Measurements from ENCODE around the gene FOXE1.

The FOXE1 gene

DNA sequence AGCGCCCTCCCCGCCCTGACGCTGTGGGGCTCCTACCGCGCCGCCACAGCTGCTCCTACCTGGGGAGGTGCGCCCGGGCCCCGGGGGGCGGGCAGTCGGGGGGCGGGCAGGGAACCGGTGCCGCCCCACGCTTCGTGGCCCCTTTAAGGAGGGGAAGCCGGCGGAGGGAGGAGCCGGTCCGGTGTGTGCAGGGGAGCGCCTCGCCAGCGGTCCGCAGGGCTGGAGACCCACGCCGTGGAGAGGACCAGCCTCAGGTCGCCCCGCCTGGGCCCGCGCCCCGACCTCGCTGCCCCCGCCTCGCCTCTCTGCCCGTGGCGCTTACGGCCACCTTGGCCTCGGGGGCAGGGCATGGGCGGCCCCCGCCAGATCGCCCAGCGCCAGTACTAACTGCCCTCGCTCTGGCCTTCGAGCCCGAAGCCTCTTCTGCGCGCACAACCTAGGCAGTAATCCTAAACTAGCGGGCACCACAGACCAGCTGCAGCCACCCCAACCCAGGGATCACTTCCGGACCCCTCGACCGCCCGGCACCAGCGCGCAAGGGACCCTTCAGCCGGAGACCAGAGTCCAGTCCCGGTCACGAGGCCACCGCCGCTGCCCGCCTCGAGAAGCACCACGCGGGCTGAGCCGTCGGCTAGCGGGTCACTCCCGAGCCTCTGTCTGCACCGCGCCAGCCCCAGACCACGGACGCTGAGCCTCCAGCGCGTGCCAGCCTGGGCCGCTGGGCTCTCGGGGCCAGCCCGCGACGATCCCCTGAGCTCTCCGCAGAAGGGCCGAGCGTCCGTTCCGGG, at the start of gene FOXE1:
Gene FOXE1 (plus strand): TSS at position 171 of the 788 bp plus-strand sequence. CDS start 689 bp downstream, outside the sequence.
- no peak for DNase-seq (ENCODE audit: low spot score)

DNA sequence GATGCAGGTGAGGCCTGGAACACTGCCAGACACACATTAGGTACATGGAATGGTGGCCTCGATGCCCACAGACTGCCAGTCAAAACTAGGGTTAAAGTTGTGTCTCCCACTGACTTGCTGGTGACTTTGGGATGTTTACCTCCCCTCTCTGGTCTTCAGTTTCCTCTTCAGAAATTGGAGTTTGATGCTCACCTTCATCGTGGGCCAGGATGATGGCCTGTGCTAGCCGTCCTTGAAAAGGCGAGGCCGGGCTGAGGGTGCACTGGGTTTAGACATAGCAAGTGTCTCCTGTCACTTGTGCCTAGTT, 49.0 kb upstream of the FOXE1 start:
- DNase-seq (ENCODE audit: low spot score) = no peak

DNA sequence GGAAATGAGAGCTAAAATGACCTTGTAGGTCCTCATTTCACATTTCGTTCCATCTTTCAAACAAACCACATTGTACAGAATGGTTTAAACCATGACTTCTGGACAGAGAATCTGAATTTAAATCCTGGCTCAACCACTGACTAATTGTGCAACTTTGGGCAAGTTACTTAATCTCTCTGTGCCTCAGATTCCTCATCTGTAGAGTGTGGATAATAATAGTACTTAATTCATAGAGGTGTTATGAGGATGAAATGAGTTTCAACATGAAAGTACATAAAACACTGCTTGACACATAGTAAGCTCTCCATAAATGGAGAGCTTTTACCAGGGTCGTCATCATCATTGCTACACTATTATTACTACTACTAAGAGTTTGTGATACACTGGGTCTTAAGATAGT, 46.3 kb upstream of the FOXE1 start:
- DNase-seq (ENCODE audit: low spot score) = no peak

DNA sequence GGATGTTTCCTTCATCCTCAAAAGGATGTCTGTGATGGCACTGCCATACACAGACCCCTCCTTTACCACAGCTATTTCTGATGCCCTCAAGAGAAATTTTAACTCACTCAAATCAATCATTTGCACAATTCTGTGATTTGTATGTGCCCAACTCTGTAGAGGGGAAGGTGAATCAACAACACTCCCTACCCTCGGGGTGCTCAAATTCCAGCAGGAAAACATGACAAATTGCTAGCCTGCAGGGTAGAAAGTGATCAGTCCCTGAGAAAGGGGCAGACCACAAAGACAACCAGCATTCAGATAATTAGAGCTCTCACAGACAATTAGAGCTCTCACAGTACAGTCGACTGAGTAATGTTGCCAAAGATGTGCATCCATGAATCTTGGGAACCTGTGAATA, 45.3 kb upstream of the FOXE1 start:
- DNase-seq (ENCODE audit: low spot score) = no peak

DNA sequence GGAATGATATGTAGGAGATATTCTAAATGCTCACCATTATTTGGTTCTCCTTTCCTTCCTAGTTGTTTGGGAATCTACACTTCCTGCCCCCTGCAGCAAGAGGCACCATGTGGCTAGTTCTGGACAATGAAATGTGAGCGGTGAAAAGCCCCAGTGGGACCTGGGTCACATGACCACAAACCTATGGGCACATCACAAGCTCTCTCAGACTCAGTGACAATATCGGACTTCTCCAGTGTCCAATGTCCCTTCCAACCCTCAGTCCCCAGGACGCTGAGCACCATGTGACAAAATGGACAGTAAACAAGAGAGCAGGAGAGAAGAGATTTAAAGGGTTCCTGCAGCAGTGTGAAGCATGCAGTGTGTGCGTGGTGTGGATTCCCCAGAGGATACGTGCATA, 44.6 kb upstream of the FOXE1 start:
- DNase-seq (ENCODE audit: low spot score) = no peak

DNA sequence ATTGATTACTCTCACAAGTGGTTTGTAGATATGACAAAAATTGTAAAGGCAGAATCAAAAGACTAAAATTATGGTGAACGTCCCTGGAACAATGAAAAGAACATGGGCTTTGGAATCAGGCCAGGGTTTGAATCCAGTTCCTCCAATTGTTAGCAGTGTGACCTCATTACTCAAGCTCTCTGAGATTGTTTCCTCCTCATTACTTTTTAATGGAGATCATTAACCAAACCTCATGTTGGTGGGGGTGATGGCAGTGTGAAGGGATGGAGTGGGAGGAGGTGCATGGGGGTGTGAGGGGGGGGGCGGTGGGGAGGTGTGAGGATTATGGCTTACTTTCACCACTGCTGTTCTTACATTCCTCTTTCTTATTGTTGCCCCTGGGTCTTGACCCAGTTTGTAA, 44.1 kb upstream of the FOXE1 start:
- DNase-seq (ENCODE audit: low spot score) = no peak

DNA sequence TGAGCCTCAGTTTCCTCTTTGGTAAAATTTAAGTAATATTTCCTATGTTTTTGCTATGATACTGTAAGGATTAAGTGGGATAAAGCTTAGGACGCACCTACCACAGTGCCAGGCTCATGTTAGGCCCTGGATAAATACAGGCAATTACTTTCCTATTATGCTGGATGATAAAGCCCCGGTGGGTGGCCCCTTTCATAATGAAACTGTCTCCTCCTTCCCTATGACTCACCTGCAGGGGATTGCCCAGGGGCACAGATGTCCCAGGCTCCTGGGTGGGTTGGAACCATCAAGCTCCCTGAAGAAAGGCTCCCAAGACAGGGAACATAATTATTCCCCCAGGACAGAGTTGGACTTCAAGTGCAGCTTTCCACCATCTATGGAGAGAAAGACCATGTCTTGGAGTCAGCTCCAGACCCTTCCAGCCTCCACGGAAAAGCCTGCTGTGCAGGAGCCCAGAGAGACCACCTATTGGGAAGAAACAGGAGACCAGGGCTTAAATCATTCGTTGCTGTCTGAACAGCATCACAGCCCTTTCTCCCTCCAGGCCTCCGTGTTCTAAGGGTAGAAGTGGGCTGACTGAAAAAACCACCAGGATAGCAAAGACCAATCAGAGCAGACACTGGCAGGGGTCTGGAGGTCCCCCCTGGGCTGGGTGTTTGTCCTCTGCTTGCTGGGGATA, 43.2 kb upstream of the FOXE1 start:
- no peak for DNase-seq (ENCODE audit: low spot score)

DNA sequence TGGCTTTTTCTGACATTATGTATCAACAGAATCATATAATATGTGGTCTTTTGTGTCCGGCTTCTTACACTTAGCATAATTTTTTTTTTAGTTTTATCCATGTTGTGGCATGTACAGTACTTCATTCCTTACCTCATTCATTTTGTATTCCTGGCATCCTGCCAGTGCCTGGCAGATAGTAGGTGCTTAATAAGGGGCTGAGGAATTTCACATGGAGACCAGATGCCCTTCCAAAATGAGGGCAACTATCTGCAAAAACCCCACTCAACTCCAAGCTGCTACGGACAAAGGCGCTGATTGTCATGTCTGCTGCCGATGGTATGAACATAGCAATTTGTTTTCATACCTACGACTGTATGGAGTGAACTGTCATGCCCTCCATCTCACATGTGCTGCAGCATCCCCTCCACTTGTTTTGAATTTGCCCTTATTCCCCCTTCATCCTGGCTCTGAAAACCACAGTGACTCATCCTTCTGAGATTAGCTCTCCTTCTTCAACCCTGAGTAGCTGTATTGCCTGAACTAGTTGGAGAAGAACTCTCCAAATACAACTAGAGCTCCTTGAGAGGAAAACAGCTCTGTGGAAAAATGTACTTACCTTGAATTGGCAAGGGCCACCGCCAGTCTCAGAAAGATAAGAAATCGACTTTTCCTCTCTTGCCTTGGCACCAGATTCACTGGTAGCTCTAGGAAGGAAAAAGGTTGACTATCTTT, 41.3 kb upstream of the FOXE1 start:
- DNase-seq (ENCODE audit: low spot score) = no peak

DNA sequence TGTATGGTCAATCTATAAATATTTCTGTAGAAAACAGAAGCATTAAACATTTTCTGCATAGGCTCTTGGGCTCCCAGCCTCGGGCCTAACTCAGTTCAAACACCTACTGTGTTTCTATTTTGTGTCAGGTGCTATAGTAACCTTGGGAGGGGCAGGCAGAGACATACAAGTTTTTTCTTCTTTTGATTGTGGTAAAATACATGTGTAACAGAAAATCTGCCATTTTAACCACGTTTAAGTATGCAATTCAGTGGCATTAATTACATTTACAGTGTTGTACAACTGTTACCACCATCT, 40.8 kb upstream of the FOXE1 start:
- DNase-seq (ENCODE audit: low spot score) = no peak

DNA sequence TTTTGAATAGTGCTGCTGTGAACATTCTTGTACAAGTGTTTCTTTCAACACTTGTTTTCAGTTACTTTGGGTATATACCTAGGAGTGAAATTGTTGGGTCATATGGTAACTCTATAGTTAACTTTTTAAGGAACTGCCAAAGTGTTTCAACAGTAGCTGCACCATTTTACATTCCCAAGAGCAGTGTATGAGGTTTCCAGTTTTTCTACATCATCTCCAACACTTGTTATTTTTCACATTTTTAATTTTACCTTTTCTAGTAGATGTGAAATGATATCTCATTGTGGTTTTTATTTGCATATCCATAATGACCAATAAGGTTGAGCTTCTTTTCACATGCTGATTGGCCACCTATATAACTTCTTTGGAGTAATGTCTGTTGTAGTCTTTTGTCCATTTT, 40.0 kb upstream of the FOXE1 start:
- no peak for DNase-seq (ENCODE audit: low spot score)

DNA sequence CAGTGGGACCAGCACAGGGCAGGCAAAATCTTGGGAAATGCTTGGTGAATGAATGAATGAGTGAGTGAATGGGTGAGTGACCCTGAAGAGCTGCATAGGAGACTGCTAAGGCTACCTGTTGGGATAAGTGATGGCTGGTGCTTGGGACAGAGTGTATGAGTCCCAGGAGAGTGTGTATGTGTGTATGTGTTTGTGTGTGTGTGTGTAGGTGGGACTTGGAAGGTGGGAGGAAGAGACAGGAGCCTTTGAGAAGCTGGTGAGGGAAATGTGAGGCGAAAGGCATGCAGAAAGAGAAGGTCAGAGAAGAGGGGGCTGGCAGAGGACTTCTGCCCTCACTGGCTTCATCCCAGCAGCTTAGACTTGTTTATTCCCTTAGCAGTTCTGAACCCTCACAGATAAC, 33.3 kb upstream of the FOXE1 start:
- DNase-seq (ENCODE audit: low spot score) = no peak

DNA sequence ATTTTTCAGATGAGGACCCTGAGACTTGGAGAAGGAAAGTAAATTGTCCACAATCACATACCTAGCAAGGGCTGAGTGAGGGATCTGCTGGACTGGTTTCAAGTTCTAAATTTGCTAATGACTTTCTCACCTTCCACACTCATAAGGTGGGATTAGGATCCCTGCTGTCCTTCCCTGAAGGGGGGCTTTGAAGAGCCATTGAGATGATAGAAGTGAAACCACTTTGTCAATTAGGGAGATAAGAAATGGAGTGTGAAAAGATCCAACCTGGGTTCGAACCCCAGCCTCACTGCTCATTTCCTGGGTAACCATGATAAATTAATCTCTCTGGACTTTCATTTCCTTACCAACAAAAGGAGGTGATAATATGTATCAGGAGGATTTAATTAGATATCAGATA, 32.7 kb upstream of the FOXE1 start:
- DNase-seq (ENCODE audit: low spot score) = no peak

DNA sequence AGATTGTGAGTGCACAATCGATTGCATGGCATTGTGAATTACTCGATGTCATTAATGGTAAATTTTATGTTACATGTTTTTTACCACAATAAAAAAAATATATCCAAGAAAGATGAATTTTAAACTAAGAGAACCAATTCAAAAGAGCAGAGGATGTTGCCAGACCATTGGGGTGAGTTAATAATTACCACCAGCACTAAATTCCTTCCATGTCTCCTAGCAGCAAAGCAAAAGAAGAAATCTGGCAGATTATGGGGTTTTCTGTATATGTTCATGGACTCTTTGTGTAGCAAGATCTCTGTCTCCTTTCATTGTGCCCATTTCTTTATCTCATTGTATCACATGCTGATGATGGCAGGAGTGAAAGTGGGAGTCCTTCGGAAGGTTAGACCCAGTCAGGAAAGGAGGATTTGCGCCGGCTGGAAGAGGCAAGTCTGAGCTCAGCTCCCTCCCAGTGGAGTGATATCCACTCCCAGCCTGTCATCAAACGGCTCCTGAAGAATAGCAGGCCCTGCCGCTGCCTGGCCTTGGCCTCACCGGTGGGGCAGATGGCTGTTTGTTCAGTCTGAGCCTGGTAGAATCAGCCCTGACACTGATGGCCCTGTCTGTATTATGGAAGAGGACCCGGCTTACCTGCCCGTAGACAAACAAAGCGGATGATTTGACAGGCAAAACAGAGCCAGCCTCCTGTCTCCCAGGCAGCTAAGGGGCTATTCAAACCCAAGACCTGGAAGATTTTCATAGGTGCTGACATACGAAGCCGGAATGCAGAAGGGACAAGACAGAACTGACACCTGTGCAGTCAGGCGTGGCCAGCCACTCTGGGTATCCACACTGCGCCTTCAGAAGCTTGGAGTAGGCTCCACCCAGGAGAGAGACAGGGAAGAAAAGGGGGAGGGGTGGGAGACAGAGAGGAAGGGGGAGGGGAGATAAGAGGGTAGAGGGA, 21.9 kb upstream of the FOXE1 start:
- no peak for DNase-seq (ENCODE audit: low spot score)

DNA sequence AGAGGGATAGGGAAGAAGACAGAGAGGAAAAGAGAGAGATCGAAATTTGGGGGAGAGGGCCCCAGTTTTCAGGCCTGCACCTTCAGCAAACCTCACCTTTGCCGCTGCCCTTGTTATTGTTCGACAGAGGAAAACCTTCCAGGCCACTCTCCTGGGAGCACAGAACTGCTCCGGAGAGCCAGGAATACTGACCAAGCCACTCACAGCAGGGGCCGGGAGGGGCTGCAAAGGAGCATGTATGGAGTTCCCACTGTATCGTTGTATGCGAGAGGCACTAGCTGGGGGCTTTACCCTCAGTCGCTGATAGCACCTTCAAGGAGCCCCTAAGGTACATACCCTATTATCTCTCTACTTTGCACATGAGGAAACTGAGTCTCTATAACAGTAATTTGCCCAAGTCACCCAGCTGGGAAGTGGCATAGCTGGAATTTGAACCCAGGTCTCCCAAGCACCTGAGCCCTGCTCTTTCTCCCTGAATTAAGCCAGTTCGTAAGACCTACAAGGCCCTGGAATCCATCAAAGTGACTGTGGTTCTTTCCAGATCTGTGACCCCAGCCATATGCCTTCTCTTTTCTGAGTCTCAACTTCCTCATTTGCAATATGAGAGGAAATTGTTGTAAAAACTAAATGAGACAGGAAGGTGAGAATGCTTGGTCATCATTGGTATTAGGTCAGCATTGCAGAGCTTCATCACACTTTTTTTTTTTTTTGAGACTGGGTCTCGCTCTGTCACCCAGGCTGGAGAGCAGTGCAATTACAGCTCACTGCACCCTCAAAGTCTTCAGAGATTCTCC, 21.0 kb upstream of the FOXE1 start:
- DNase-seq (ENCODE audit: low spot score) = no peak

DNA sequence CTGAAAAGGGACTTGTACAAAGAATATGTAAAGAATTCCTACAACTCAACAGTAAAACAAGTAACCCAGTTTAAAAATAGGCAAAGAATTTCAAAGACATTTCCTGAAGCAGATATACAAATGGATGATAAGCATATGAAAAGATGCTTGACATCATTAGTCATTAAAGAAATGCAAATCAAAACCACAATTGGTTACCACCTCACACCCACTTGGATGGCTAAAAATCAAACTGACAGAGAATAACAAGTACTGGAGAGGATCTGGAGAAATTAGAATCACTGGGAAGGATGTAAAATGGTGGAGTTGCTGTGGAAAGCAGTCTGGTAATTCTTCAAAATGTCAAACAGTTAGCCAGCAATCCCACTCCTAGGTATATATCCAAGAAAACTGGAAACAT, 12.5 kb upstream of the FOXE1 start:
- no peak for DNase-seq (ENCODE audit: low spot score)

DNA sequence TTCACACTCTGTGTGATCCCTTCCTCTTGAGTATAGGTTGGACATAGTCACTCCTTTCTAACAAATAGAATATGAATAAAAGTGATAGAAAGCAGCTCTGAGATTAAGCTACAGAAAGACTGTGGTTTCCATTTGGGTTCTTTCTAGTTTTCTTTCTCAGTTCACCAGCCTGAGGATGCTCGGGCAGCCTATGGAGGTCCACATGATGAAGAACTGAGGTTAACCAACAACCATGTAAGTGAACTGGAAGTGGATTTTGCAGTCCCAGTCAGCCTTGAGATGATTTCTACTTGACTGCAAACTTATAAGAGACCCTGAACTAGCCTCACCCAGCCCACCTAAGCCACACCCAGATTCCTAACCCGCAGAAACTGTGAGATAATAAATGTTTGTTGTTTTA, 10.1 kb upstream of the FOXE1 start:
- no peak for DNase-seq (ENCODE audit: low spot score)

DNA sequence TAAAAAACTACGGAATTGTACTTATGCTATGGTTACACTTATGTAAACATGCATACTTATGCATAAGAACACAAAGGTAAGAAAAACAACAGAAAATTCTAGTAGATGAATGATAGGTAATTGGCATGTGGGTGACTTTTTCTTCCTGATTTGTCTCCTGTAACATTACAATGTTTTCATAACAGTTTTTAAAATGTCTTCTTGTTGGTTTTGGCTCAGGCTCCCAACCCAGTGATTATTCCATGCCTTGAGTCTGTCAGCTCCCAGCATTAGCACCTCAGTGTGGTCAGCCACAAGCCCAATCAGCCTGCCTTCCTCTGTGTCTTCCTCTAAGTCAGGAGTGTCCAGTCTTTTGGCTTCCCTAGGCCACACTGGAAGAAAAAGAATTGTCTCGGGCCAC, 7.9 kb upstream of the FOXE1 start:
- no peak for DNase-seq (ENCODE audit: low spot score)

DNA sequence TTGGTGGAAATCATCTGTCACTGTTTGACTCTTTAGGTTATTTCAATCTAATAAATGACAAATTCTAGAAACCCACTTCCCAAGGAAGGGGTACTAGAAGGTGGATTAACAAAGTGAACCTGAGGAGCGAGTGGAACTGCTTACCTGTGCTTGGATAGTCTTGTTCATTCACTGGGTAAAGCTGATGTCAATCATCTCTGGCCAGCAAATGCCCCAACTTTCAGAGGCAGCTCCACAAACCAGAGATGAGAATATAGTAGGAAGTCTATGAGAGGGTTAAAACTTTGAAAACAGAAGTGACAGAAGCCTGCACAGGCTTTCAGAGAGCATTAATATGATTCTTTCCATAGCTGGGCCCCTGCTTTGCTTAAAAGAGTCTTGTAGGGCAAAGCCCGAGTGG, 7.3 kb upstream of the FOXE1 start:
- DNase-seq (ENCODE audit: low spot score) = no peak

DNA sequence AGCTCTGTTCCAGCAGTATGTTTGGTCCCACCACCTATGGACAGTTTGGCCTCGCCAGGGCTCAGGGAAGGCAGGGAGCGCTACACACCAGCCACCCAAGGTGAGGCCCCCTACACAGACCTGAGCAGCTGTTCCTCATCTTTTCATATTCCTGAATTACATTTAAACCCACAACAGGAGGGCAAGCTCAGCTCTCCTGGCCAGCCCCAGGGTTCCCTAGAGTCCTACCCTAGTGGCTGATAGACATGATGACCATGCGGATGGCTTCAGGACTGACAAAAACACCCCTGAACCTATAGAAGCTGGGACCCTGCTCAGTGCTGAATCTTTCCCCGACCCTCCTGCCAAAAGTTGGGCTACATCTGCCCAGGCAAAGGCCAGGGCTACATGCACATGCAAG, 6.7 kb upstream of the FOXE1 start:
- DNase-seq (ENCODE audit: low spot score) = no peak

DNA sequence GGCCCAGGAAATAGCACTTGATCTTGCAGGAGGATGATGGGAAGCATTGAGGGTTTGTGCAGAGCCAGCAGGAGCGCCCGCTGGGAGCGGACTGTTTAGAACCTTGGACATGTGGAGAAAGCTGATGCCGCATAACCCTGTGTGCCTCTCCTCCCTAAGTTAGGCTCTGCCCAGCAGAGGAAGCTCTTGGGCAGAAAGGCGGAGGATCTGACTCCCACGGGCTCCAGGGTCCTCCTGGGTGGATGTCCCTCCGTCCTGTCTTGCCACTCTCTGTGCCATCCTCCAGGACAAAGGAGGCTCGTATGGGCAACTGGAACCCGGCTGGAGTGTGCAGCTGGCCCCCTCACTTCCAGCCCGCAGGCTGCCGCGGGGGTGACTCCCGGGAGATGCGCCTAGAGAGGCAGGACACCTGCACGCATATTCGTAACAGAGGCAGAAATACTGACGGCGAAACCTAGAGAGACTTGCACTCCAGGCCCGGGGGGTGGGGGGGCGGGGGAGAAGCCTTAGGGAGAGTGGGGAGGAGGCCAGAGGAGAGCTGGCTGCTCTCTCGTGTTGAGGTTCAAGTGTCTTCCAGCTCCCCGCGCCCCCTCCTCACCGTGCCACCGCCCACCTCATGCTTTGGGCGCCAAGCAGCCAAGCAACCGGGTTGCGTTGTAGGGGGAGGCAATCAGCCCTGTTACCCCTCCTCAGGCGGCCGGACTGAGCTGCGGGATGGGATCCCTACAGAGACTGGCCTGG, 5.4 kb upstream of the FOXE1 start:
- no peak for DNase-seq (ENCODE audit: low spot score)

DNA sequence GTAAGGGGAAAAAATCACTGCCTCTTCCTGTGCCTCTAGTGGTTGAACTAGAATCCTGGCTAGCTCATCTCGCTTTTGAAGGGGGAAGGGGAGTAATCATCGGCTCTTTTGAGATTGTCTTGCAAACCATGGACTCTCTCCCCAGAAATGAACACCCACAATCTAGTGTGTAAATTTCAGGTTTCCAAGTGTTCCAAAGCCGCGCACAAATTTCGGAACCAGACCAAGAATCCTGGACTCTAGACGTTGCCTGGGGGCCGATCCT, 4.9 kb upstream of the FOXE1 start:
- no peak for DNase-seq (ENCODE audit: low spot score)
